ENCODE results near the gene SGCA.

SGCA gene

GRCh38 chr17:50184064-50184463 lies 18.3 kb downstream of the SGCA start:
- no peak for DNase-seq

GRCh38 chr17:50184611-50185398 lies 19.0 kb downstream of the SGCA start:
- DNase-seq, result no peak

GRCh38 chr17:50185631-50186471 lies 20.0 kb downstream of the SGCA start:
- DNase-seq, result no peak

GRCh38 chr17:50186661-50187393 lies 21.0 kb downstream of the SGCA start:
- no peak for DNase-seq

GRCh38 chr17:50187394-50187725 lies 21.6 kb downstream of the SGCA start:
- no peak for DNase-seq

- no peak for DNase-seq
These were observed 22.1 kb downstream of the SGCA start for GRCh38 chr17:50187751-50188530.

GRCh38 chr17:50188531-50188920 lies 22.7 kb downstream of the SGCA start:
- DNase-seq, result no peak

- no peak for DNase-seq
These were observed 23.2 kb downstream of the SGCA start for GRCh38 chr17:50188921-50189549.

- DNase-seq, result no peak
These were observed 23.9 kb downstream of the SGCA start for GRCh38 chr17:50189550-50190292.

GRCh38 chr17:50190293-50190602 lies 24.4 kb downstream of the SGCA start:
- DNase-seq, result no peak

- no peak for DNase-seq
These were observed 25.0 kb downstream of the SGCA start for GRCh38 chr17:50190603-50191358.

- no peak for DNase-seq
These were observed 25.7 kb downstream of the SGCA start for GRCh38 chr17:50191359-50192143.

- no peak for DNase-seq
These were observed 26.4 kb downstream of the SGCA start for GRCh38 chr17:50192144-50192617.

GRCh38 chr17:50192618-50193291 lies 26.9 kb downstream of the SGCA start:
- DNase-seq, result no peak

GRCh38 chr17:50194140-50194933 lies 28.5 kb downstream of the SGCA start:
- no peak for DNase-seq

- no peak for DNase-seq
These were observed 29.4 kb downstream of the SGCA start for GRCh38 chr17:50194934-50195865.

- DNase-seq, result no peak
These were observed 30.2 kb downstream of the SGCA start for GRCh38 chr17:50196036-50196435.
